Endothelial cell (in vitro differentiated cells): ENCODE data around the gene PSENEN. TPM values are rescaled to one million over a fixed set of nuclear protein-coding genes. Genes with fewer than 3 reads are reported as not detected.

Source experiments
- DNase-seq: peaks from one replicate; pipeline ENCODE4 v3.0.0; 2021; ENCODE audit warnings: low spot score
- H3K27ac Mint-ChIP-seq: one replicate; pipeline ENCODE4 v1.8.0; 2021; ENCODE audit warnings: mixed read lengths, inconsistent platforms; ENCODE audit not compliant: unreplicated experiment
- H3K27me3 Mint-ChIP-seq: one replicate; pipeline ENCODE4 v1.8.0; 2021; ENCODE audit warnings: mild to moderate bottlenecking, moderate library complexity, mixed read lengths, inconsistent platforms; ENCODE audit not compliant: unreplicated experiment
- H3K36me3 Mint-ChIP-seq: one replicate; pipeline ENCODE4 v1.8.0; 2021; ENCODE audit warnings: mild to moderate bottlenecking, low read depth, mixed read lengths, inconsistent platforms; ENCODE audit not compliant: unreplicated experiment
- H3K4me1 Mint-ChIP-seq: one replicate; pipeline ENCODE4 v1.8.0; 2021; ENCODE audit warnings: mild to moderate bottlenecking, mixed read lengths, inconsistent platforms; ENCODE audit not compliant: unreplicated experiment
- H3K4me3 Mint-ChIP-seq: one replicate; pipeline ENCODE4 v1.8.0; 2021; ENCODE audit warnings: mild to moderate bottlenecking, mixed read lengths, inconsistent platforms; ENCODE audit not compliant: unreplicated experiment
- H3K9me3 Mint-ChIP-seq: one replicate; pipeline ENCODE4 v1.8.0; 2021; ENCODE audit warnings: mixed read lengths, inconsistent platforms; ENCODE audit not compliant: unreplicated experiment
- total RNA-seq: library from RNA; stranded (reverse); fragmentation: NEBNext Ultra II Directional; extraction: Animal tissue kit (Norgen Biotek cat#: 25700); gene quantifications from one replicate; pipeline ENCODE4 v1.2.1, GENCODE V29; 2021; ENCODE audit not compliant: unreplicated experiment
- TF ChIP-seq, protein P1 (sequence below): fragments of 200-600 bp; sonication (generic); IDR thresholded peaks from one replicate; pipeline ENCODE4 v1.5.0; 2021; ENCODE audit warnings: antibody characterized with exemption; ENCODE audit not compliant: unreplicated experiment

PSENEN gene
- total RNA-seq, 1 donor from 2014 or later = 99.0 TPM

DNA sequence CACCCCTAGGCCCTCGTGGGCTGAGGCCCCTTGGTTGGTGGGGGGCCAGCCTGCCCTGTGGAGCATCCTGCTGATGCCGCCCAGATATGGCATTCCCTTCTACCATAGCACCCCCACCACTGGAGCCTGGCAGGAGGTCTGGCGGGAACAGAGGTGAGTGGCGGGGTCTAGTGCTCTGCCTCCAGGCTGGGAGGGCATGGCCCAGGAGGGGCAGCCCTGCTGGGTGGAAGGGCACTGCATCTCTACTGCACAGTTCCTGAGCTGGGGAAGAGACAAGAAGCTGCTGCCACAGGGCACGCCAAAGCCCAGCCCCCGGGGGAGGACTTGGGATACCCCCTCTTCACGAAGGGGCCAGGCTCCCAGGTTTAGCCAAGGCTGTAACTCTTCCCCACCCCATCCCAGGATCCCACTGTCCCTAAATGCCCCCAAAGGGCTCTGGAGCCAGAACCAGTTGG lies 30.1 kb upstream of the PSENEN start:
- no peak overlapping the region for H3K4me3 Mint-ChIP-seq
- peaks cover 13% of the 10 kb centered on the region for H3K27me3 Mint-ChIP-seq
- peaks cover 4% of the 10 kb centered on the region for H3K36me3 Mint-ChIP-seq
- H3K4me1 Mint-ChIP-seq = peaks cover 22% of the 10 kb centered on the region
- H3K9me3 Mint-ChIP-seq = no peaks in the 10 kb centered on the region
- TF ChIP-seq, protein P1, sequence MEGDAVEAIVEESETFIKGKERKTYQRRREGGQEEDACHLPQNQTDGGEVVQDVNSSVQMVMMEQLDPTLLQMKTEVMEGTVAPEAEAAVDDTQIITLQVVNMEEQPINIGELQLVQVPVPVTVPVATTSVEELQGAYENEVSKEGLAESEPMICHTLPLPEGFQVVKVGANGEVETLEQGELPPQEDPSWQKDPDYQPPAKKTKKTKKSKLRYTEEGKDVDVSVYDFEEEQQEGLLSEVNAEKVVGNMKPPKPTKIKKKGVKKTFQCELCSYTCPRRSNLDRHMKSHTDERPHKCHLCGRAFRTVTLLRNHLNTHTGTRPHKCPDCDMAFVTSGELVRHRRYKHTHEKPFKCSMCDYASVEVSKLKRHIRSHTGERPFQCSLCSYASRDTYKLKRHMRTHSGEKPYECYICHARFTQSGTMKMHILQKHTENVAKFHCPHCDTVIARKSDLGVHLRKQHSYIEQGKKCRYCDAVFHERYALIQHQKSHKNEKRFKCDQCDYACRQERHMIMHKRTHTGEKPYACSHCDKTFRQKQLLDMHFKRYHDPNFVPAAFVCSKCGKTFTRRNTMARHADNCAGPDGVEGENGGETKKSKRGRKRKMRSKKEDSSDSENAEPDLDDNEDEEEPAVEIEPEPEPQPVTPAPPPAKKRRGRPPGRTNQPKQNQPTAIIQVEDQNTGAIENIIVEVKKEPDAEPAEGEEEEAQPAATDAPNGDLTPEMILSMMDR = no peak
- DNase-seq = no peak
- no peak overlapping the region for H3K27ac Mint-ChIP-seq

DNA sequence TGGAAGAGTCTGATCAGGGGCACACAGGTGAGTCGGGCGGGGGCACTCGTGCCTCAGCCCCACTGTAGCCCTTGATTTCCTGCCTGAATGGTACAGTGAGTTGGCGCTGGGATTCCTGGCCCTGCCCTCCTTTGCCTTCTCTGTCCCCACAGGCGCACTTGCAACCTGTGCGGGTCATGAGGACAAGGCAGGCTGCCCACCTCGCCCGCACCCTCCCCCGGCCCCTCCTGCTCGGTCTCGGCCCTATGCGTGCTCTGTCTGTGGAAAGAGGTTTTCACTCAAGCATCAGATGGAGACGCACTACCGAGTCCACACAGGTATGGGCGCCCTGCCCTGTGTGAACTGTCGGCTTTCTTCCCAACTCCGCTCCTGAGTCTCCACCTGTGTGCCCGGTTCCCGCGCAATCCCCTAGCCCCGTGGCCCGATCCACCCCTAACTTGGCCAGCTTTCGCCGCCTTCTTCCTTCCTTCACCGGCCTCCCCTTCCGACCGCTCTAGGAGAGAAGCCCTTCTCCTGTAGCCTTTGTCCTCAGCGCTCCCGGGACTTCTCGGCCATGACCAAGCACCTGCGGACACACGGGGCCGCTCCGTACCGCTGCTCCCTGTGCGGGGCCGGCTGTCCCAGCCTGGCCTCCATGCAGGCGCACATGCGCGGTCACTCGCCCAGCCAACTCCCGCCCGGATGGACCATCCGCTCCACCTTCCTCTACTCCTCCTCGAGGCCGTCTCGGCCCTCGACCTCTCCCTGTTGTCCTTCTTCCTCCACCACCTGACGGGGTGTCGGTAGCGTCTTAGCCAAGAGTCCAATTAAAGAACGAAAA lies 29.3 kb upstream of the PSENEN start:
- TF ChIP-seq, protein P1 = no peak
- peaks cover 22% of the 10 kb centered on the region for H3K4me1 Mint-ChIP-seq
- no peaks in the 10 kb centered on the region for H3K9me3 Mint-ChIP-seq
- peaks cover 13% of the 10 kb centered on the region for H3K27me3 Mint-ChIP-seq
- H3K4me3 Mint-ChIP-seq = peak overlapping the region; percentile 96
- peak; percentile 60 for DNase-seq
- H3K36me3 Mint-ChIP-seq = peaks cover 4% of the 10 kb centered on the region
- H3K27ac Mint-ChIP-seq = peak overlapping the region; percentile 82

DNA sequence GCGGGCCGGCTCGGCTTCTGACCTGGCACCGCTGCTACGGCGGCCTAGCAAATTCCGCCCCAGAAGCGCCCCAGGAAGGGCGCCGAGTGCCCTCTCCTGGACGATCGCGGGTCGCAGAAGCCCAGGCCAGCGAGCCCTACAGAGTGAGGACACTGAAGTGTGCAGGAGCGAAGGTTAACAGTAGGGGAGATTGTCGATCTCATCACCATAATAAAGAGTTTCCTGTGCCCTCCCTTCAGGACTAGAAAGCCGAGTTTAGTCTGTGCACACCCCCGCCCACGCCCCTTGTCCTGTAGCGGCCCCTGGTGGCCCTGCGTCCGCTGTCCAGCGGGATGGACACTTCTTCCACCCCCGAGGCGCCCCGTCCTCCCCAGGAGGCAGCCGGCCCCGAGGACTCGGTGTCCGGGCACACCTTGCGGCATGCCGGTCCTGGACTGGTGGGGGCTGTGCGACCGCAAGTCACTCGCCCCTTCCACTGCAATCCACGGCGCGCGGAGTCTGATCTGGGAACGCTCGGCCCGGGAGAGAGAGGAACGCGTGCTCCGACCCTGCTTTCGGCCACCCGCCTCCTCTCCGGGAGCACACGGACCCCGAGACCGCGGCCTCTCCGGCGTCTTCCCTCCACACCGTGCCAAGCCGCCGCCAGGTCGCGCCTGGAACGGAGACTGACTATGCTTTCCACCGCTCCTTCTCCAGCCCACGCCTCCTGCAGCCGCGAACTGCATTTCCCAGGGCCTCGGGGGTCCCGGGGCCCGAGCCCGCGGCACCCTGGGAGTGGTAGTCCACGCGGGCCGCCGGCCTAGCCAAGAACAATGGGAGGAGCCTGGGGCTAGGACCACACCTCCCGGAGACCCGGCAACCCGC lies 28.4 kb upstream of the PSENEN start:
- Mint-ChIP-seq H3K9me3 (no peaks in the 10 kb centered on the region), H3K4me1 (peaks cover 22% of the 10 kb centered on the region), H3K36me3 (peaks cover 4% of the 10 kb centered on the region), H3K27me3 (peaks cover 15% of the 10 kb centered on the region), H3K4me3 (peak overlapping the region; percentile 96), H3K27ac (peak overlapping the region; percentile 82)
- peak; percentile 92 for DNase-seq
- TF ChIP-seq, protein P1 = peak; percentile 76

DNA sequence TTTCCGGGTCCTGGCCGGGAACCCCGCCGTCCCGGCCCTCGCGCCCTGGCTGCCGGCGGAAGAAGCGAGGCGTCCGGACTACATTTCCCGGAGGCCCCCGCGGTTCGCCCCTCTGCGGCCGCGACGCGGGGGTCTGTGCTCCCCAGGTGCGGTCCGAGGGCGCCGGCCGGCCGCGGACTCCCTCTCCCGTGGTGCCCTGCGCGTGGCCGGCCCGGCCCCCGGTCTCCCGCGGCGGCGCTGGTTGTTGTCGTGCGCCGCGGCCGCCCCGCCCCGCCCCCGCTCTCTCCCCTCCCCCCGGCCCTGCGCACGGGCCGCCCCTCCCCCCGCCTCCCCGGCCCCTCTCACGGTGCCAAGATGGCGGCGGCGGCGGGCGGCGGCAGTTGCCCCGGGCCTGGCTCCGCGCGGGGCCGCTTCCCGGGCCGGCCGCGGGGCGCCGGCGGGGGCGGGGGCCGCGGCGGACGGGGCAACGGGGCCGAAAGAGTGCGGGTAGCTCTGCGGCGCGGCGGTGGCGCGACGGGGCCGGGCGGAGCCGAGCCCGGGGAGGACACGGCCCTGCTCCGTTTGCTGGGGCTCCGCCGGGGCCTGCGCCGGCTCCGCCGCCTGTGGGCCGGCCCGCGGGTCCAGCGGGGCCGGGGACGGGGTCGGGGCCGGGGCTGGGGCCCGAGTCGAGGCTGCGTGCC lies 27.6 kb upstream of the PSENEN start, which contains the start of gene KMT2B:
TSS of gene KMT2B (plus strand) at position 339 of the 680 bp plus-strand sequence. CDS start at position 355, 16 bp downstream.
- TF ChIP-seq, protein P1 = no peak
- Mint-ChIP-seq H3K36me3 (peaks cover 4% of the 10 kb centered on the region), H3K4me1 (peaks cover 22% of the 10 kb centered on the region), H3K9me3 (no peaks in the 10 kb centered on the region), H3K27ac (peak within 1 kb of the TSS; percentile 82), H3K4me3 (peak within 1 kb of the TSS; percentile 96), H3K27me3 (peaks cover 15% of the 10 kb centered on the region)
- DNase-seq = no peak
